Tibial nerve (tissue), 4 donors: ENCODE data around the gene ANAPC7.

ENCODE experiments used
- CTCF ChIP-seq, 5 experiments: fragments of 200-600 bp in 3 of 5; fragments of 450-650 bp in 2 of 5; sonication (generic) in 3 of 5; IDR thresholded peaks; one replicate each; pipeline ENCODE4 v1.5.1; 2016 to 2019; ENCODE audit warnings: antibody characterized with exemption in 5 of 5, mild to moderate bottlenecking in 3 of 5, moderate library complexity in 2 of 5
- EP300 ChIP-seq, 2 donors: sonication (generic); formaldehyde crosslinking; IDR thresholded peaks; one replicate each; pipeline ENCODE4 v1.6.1; 2017; ENCODE audit warnings: antibody characterized with exemption in 2 of 2, mild to moderate bottlenecking in 1 of 2
- POLR2A ChIP-seq, 2 donors: fragments of 450-650 bp; IDR thresholded peaks; one replicate each; pipeline ENCODE4 v1.6.1; 2017; ENCODE audit warnings: antibody characterized with exemption in 2 of 2, mild to moderate bottlenecking in 2 of 2, moderate library complexity in 2 of 2

GRCh38 chr12:110348431-110349059 is 55.0 kb downstream of the ANAPC7 start:
- TF ChIP-seq POLR2A (IDR thresholded peaks at IDR 0.05): no peak
- TF ChIP-seq CTCF (IDR thresholded peaks at IDR 0.05): no peak
- TF ChIP-seq EP300 (IDR thresholded peaks at IDR 0.05): no peak
